ENCODE measurements around the gene SFI1. TPM values are rescaled to one million over a fixed set of nuclear protein-coding genes. Genes with fewer than 3 reads are reported as not detected.

SFI1 gene
- 11.5 TPM for total RNA-seq

- Histone ChIP-seq H3K4me1 (ENCODE audit: control insufficient read depth in 3 of 3, insufficient read depth in 3 of 3, low read length in 3 of 3) (peaks cover 8 to 21% (median 17%) of the 10 kb centered on the region in 3 donors), H3K27ac (ENCODE audit: low read depth, low read length) (peak within 1 kb of the TSS; percentile 70), H3K9ac (ENCODE audit: low read depth in 1 of 3, low read length in 3 of 3) (peak within 1 kb of the TSS; percentile 65 to 80 (median 77)), H3K9me3 (ENCODE audit: control insufficient read depth in 3 of 3, low read length in 3 of 3) (no peaks in the 10 kb centered on the region), H3K27me3 (ENCODE audit: control insufficient read depth in 3 of 3, insufficient read depth in 3 of 3, low read length in 3 of 3) (no peaks in the 10 kb centered on the region), H3K4me3 (ENCODE audit: low read length in 3 of 3) (peak within 1 kb of the TSS; percentile 81 to 94 (median 91)), H3K36me3 (ENCODE audit: control insufficient read depth in 3 of 3, insufficient read depth in 3 of 3, low read length in 3 of 3) (no peaks in the 10 kb centered on the region)
These were observed at the start of gene SFI1 for GRCh38 chr22:31496007-31496734. TSS of gene SFI1 (plus strand) at chr22:31496536. CDS start at chr22:31508285, 11,749 bp downstream.

GRCh38 chr22:31446767-31447166, 49.6 kb upstream of the SFI1 start:
- Histone ChIP-seq H3K27me3 (ENCODE audit: control insufficient read depth in 3 of 3, insufficient read depth in 3 of 3, low read length in 3 of 3) (no peaks in the 10 kb centered on the region), H3K9me3 (ENCODE audit: control insufficient read depth in 3 of 3, low read length in 3 of 3) (no peaks in the 10 kb centered on the region), H3K27ac (ENCODE audit: low read depth, low read length) (no peak overlapping the region), H3K9ac (ENCODE audit: low read depth in 1 of 3, low read length in 3 of 3) (no peak overlapping the region), H3K36me3 (ENCODE audit: control insufficient read depth in 3 of 3, insufficient read depth in 3 of 3, low read length in 3 of 3) (peaks cover 11 to 38% (median 37%) of the 10 kb centered on the region in 3 donors), H3K4me3 (ENCODE audit: low read length in 3 of 3) (no peak overlapping the region), H3K4me1 (ENCODE audit: control insufficient read depth in 3 of 3, insufficient read depth in 3 of 3, low read length in 3 of 3) (peaks cover 10 to 18% (median 11%) of the 10 kb centered on the region in 3 donors)

- H3K27me3 ChIP-seq (ENCODE audit: control insufficient read depth in 3 of 3, insufficient read depth in 3 of 3, low read length in 3 of 3): no peaks in the 10 kb centered on the region
- H3K4me3 ChIP-seq (ENCODE audit: low read length in 3 of 3): no peak overlapping the region
- H3K9me3 ChIP-seq (ENCODE audit: control insufficient read depth in 3 of 3, low read length in 3 of 3): no peaks in the 10 kb centered on the region
- no peak overlapping the region for H3K27ac ChIP-seq (ENCODE audit: low read depth, low read length)
- H3K4me1 ChIP-seq (ENCODE audit: control insufficient read depth in 3 of 3, insufficient read depth in 3 of 3, low read length in 3 of 3): peaks cover 10 to 18% (median 11%) of the 10 kb centered on the region in 3 donors
- peaks cover 9 to 32% (median 31%) of the 10 kb centered on the region in 3 donors for H3K36me3 ChIP-seq (ENCODE audit: control insufficient read depth in 3 of 3, insufficient read depth in 3 of 3, low read length in 3 of 3)
- no peak overlapping the region for H3K9ac ChIP-seq (ENCODE audit: low read depth in 1 of 3, low read length in 3 of 3)
These were observed 49.0 kb upstream of the SFI1 start for GRCh38 chr22:31447337-31447736.

- H3K9me3 ChIP-seq (ENCODE audit: control insufficient read depth in 3 of 3, low read length in 3 of 3): no peaks in the 10 kb centered on the region
- H3K4me3 ChIP-seq (ENCODE audit: low read length in 3 of 3): no peak overlapping the region
- H3K9ac ChIP-seq (ENCODE audit: low read depth in 1 of 3, low read length in 3 of 3): peak overlapping the region in 1 of 3 donors; percentile 27
- H3K27ac ChIP-seq (ENCODE audit: low read depth, low read length): no peak overlapping the region
- no peaks in the 10 kb centered on the region for H3K27me3 ChIP-seq (ENCODE audit: control insufficient read depth in 3 of 3, insufficient read depth in 3 of 3, low read length in 3 of 3)
- peaks cover 10 to 18% (median 11%) of the 10 kb centered on the region in 3 donors for H3K4me1 ChIP-seq (ENCODE audit: control insufficient read depth in 3 of 3, insufficient read depth in 3 of 3, low read length in 3 of 3)
- peaks cover 3 to 26% (median 22%) of the 10 kb centered on the region in 3 donors for H3K36me3 ChIP-seq (ENCODE audit: control insufficient read depth in 3 of 3, insufficient read depth in 3 of 3, low read length in 3 of 3)
These were observed 48.0 kb upstream of the SFI1 start for GRCh38 chr22:31448382-31448781.

- no peak overlapping the region for H3K27ac ChIP-seq (ENCODE audit: low read depth, low read length)
- peaks cover 12 to 31% (median 25%) of the 10 kb centered on the region in 3 donors for H3K36me3 ChIP-seq (ENCODE audit: control insufficient read depth in 3 of 3, insufficient read depth in 3 of 3, low read length in 3 of 3)
- no peak overlapping the region for H3K9ac ChIP-seq (ENCODE audit: low read depth in 1 of 3, low read length in 3 of 3)
- H3K4me1 ChIP-seq (ENCODE audit: control insufficient read depth in 3 of 3, insufficient read depth in 3 of 3, low read length in 3 of 3): peaks cover 10 to 18% (median 11%) of the 10 kb centered on the region in 3 donors
- no peaks in the 10 kb centered on the region for H3K27me3 ChIP-seq (ENCODE audit: control insufficient read depth in 3 of 3, insufficient read depth in 3 of 3, low read length in 3 of 3)
- no peaks in the 10 kb centered on the region for H3K9me3 ChIP-seq (ENCODE audit: control insufficient read depth in 3 of 3, low read length in 3 of 3)
- H3K4me3 ChIP-seq (ENCODE audit: low read length in 3 of 3): no peak overlapping the region
These were observed 46.8 kb upstream of the SFI1 start for GRCh38 chr22:31449506-31449905.

GRCh38 chr22:31451709-31452571, 44.4 kb upstream of the SFI1 start:
- Histone ChIP-seq H3K9me3 (ENCODE audit: control insufficient read depth in 3 of 3, low read length in 3 of 3) (no peaks in the 10 kb centered on the region), H3K27me3 (ENCODE audit: control insufficient read depth in 3 of 3, insufficient read depth in 3 of 3, low read length in 3 of 3) (no peaks in the 10 kb centered on the region), H3K4me1 (ENCODE audit: control insufficient read depth in 3 of 3, insufficient read depth in 3 of 3, low read length in 3 of 3) (peaks cover 10 to 18% (median 11%) of the 10 kb centered on the region in 3 donors), H3K36me3 (ENCODE audit: control insufficient read depth in 3 of 3, insufficient read depth in 3 of 3, low read length in 3 of 3) (peaks cover 11 to 31% (median 25%) of the 10 kb centered on the region in 3 donors), H3K9ac (ENCODE audit: low read depth in 1 of 3, low read length in 3 of 3) (no peak overlapping the region), H3K4me3 (ENCODE audit: low read length in 3 of 3) (no peak overlapping the region), H3K27ac (ENCODE audit: low read depth, low read length) (no peak overlapping the region)

- Histone ChIP-seq H3K4me1 (ENCODE audit: control insufficient read depth in 3 of 3, insufficient read depth in 3 of 3, low read length in 3 of 3) (no peaks in the 10 kb centered on the region), H3K36me3 (ENCODE audit: control insufficient read depth in 3 of 3, insufficient read depth in 3 of 3, low read length in 3 of 3) (peaks cover 27 to 56% (median 50%) of the 10 kb centered on the region in 3 donors), H3K9me3 (ENCODE audit: control insufficient read depth in 3 of 3, low read length in 3 of 3) (no peaks in the 10 kb centered on the region), H3K27me3 (ENCODE audit: control insufficient read depth in 3 of 3, insufficient read depth in 3 of 3, low read length in 3 of 3) (no peaks in the 10 kb centered on the region), H3K9ac (ENCODE audit: low read depth in 1 of 3, low read length in 3 of 3) (no peak overlapping the region), H3K27ac (ENCODE audit: low read depth, low read length) (no peak overlapping the region), H3K4me3 (ENCODE audit: low read length in 3 of 3) (no peak overlapping the region)
These were observed 34.6 kb upstream of the SFI1 start for GRCh38 chr22:31461699-31462098.

GRCh38 chr22:31465307-31465706, 31.0 kb upstream of the SFI1 start:
- no peaks in the 10 kb centered on the region for H3K4me1 ChIP-seq (ENCODE audit: control insufficient read depth in 3 of 3, insufficient read depth in 3 of 3, low read length in 3 of 3)
- H3K27ac ChIP-seq (ENCODE audit: low read depth, low read length): no peak overlapping the region
- H3K36me3 ChIP-seq (ENCODE audit: control insufficient read depth in 3 of 3, insufficient read depth in 3 of 3, low read length in 3 of 3): peaks cover 19 to 52% (median 43%) of the 10 kb centered on the region in 3 donors
- no peaks in the 10 kb centered on the region for H3K27me3 ChIP-seq (ENCODE audit: control insufficient read depth in 3 of 3, insufficient read depth in 3 of 3, low read length in 3 of 3)
- H3K4me3 ChIP-seq (ENCODE audit: low read length in 3 of 3): no peak overlapping the region
- H3K9me3 ChIP-seq (ENCODE audit: control insufficient read depth in 3 of 3, low read length in 3 of 3): no peaks in the 10 kb centered on the region
- H3K9ac ChIP-seq (ENCODE audit: low read depth in 1 of 3, low read length in 3 of 3): no peak overlapping the region

GRCh38 chr22:31474743-31475142, 21.6 kb upstream of the SFI1 start:
- no peak overlapping the region for H3K9ac ChIP-seq (ENCODE audit: low read depth in 1 of 3, low read length in 3 of 3)
- H3K27ac ChIP-seq (ENCODE audit: low read depth, low read length): no peak overlapping the region
- H3K36me3 ChIP-seq (ENCODE audit: control insufficient read depth in 3 of 3, insufficient read depth in 3 of 3, low read length in 3 of 3): peaks cover 0 to 15% (median 7%) of the 10 kb centered on the region in 3 donors
- H3K27me3 ChIP-seq (ENCODE audit: control insufficient read depth in 3 of 3, insufficient read depth in 3 of 3, low read length in 3 of 3): no peaks in the 10 kb centered on the region
- no peak overlapping the region for H3K4me3 ChIP-seq (ENCODE audit: low read length in 3 of 3)
- H3K4me1 ChIP-seq (ENCODE audit: control insufficient read depth in 3 of 3, insufficient read depth in 3 of 3, low read length in 3 of 3): no peaks in the 10 kb centered on the region
- H3K9me3 ChIP-seq (ENCODE audit: control insufficient read depth in 3 of 3, low read length in 3 of 3): no peaks in the 10 kb centered on the region

- no peaks in the 10 kb centered on the region for H3K4me1 ChIP-seq (ENCODE audit: control insufficient read depth in 3 of 3, insufficient read depth in 3 of 3, low read length in 3 of 3)
These were observed 20.5 kb upstream of the SFI1 start for GRCh38 chr22:31475800-31476199.

More at GRCh38 chr22:31475800-31476199, 20.5 kb upstream of the SFI1 start:
- H3K27ac ChIP-seq (ENCODE audit: low read depth, low read length): no peak overlapping the region
- H3K4me3 ChIP-seq (ENCODE audit: low read length in 3 of 3): no peak overlapping the region
- no peaks in the 10 kb centered on the region for H3K9me3 ChIP-seq (ENCODE audit: control insufficient read depth in 3 of 3, low read length in 3 of 3)
- H3K27me3 ChIP-seq (ENCODE audit: control insufficient read depth in 3 of 3, insufficient read depth in 3 of 3, low read length in 3 of 3): no peaks in the 10 kb centered on the region
- peaks cover 0 to 18% (median 7%) of the 10 kb centered on the region in 3 donors for H3K36me3 ChIP-seq (ENCODE audit: control insufficient read depth in 3 of 3, insufficient read depth in 3 of 3, low read length in 3 of 3)
- H3K9ac ChIP-seq (ENCODE audit: low read depth in 1 of 3, low read length in 3 of 3): no peak overlapping the region
